Gastrocnemius medialis (tissue), 4 donors: ENCODE data around the gene CTIF. TPM values are rescaled to one million over a fixed set of nuclear protein-coding genes. Genes with fewer than 3 reads are reported as not detected.

Experiments used
- ATAC-seq, 2 donors: fragments of 150-250 bp; one replicate each; pipeline ENCODE4 v1.9.1; 2016
- DNase-seq, 2 donors: peaks; one replicate each; pipeline ENCODE4 v3.0.0-alpha.2; 2019
- H3K27ac ChIP-seq, 4 donors: fragments of 200-600 bp; sonication (generic); 1 replicate in 1 of 4; 2 replicates in 3 of 4; pipeline ENCODE4 v1.5.1; 2016 to 2018; ENCODE audit warnings: mild to moderate bottlenecking in 2 of 4, moderate library complexity in 1 of 4
- H3K27me3 ChIP-seq, 3 donors: fragments of 200-600 bp; sonication (generic) in 2 of 3; 1 replicate in 1 of 3; 2 replicates in 2 of 3; pipeline versions ENCODE4 v1.5.1 to v1.6.0; 2016 to 2019; ENCODE audit warnings: mild to moderate bottlenecking in 1 of 3, moderate library complexity in 1 of 3
- H3K36me3 ChIP-seq, 2 donors: fragments of 200-600 bp; sonication (generic) in 1 of 2; one replicate each; pipeline ENCODE4 v1.5.1; 2017 to 2018
- H3K4me1 ChIP-seq, 2 donors: fragments of 200-600 bp; sonication (generic) in 1 of 2; one replicate each; pipeline ENCODE4 v1.5.1; 2016 to 2017; ENCODE audit warnings: mild to moderate bottlenecking in 2 of 2
- H3K4me3 ChIP-seq, 4 donors: fragments of 200-600 bp; sonication (generic) in 3 of 4; 1 replicate in 1 of 4; 2 replicates in 3 of 4; pipeline ENCODE4 v1.5.1; 2016 to 2019; ENCODE audit warnings: mild to moderate bottlenecking in 2 of 4
- H3K9me3 ChIP-seq, 3 donors: fragments of 200-600 bp; sonication (generic) in 2 of 3; 1 replicate in 1 of 3; 2 replicates in 2 of 3; pipeline ENCODE4 v1.5.1; 2016 to 2019
- POLR2A ChIP-seq, 2 donors: fragments of 450-650 bp; IDR thresholded peaks; one replicate each; pipeline ENCODE4 v1.6.1; 2017; ENCODE audit warnings: antibody characterized with exemption in 2 of 2, mild to moderate bottlenecking in 2 of 2, moderate library complexity in 2 of 2
- in situ Hi-C, 4 donors: fragments of 200-750 bp; cut with MboI; loops; one replicate each; pipeline versions ENCODE4 v1.15.0 to v1.8.0; 2017; ENCODE audit warnings: low sequenced_read_pairs in 4 of 4
- intact Hi-C: fragments of 100-400 bp; cut with DNase I; formaldehyde crosslinking; loops from one replicate; pipeline ENCODE4 v1.15.1; 2023; ENCODE audit warnings: low total_unique reads
- total RNA-seq, 4 donors: library from RNA; depleted of rRNA; stranded (reverse); fragments of >200 nt; gene quantifications; one replicate each; pipeline versions ENCODE4 v1.1.0 to v1.2.3, GENCODE V29; 2016
- TF ChIP-seq, protein P1 (sequence below), 5 experiments: fragments of 450-650 bp in 3 of 5; fragments of 200-600 bp in 2 of 5; sonication (generic) in 2 of 5; IDR thresholded peaks in 4 of 5; conservative IDR thresholded peaks in 1 of 5; 1 replicate in 4 of 5; 2 replicates in 1 of 5; pipeline ENCODE4 v1.5.1; 2016 to 2019; ENCODE audit warnings: antibody characterized with exemption in 5 of 5, mild to moderate bottlenecking in 3 of 5, moderate library complexity in 3 of 5

The CTIF gene
- total RNA-seq, 4 donors from 2014 or later, result 20.2 to 35.4 (median 23.1) TPM

- in situ Hi-C loops (no loop called here), intact Hi-C loops (no loop called here)
- TF ChIP-seq POLR2A (IDR thresholded peaks at IDR 0.05), result no peak
- TF ChIP-seq, protein P1, sequence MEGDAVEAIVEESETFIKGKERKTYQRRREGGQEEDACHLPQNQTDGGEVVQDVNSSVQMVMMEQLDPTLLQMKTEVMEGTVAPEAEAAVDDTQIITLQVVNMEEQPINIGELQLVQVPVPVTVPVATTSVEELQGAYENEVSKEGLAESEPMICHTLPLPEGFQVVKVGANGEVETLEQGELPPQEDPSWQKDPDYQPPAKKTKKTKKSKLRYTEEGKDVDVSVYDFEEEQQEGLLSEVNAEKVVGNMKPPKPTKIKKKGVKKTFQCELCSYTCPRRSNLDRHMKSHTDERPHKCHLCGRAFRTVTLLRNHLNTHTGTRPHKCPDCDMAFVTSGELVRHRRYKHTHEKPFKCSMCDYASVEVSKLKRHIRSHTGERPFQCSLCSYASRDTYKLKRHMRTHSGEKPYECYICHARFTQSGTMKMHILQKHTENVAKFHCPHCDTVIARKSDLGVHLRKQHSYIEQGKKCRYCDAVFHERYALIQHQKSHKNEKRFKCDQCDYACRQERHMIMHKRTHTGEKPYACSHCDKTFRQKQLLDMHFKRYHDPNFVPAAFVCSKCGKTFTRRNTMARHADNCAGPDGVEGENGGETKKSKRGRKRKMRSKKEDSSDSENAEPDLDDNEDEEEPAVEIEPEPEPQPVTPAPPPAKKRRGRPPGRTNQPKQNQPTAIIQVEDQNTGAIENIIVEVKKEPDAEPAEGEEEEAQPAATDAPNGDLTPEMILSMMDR (IDR thresholded peaks at IDR 0.05 in 4 of 5, conservative IDR thresholded peaks at IDR 0.05 in 1 of 5), result no peak
- Histone ChIP-seq H3K36me3 (no peaks in the 10 kb centered on the region), H3K4me3 (no peak overlapping the region), H3K4me1 (peaks cover 6% of the 10 kb centered on the region in 2 donors), H3K9me3 (no peaks in the 10 kb centered on the region), H3K27me3 (no peaks in the 10 kb centered on the region), H3K27ac (no peak overlapping the region)
- DNase-seq, result peak in 1 of 2 donors; percentile 1
- ATAC-seq, result peak in 1 of 2 donors; percentile 22
These were observed 118.8 kb downstream of the CTIF start for GRCh38 chr18:48657447-48658120.

- in situ Hi-C loops, result no loop called here
- DNase-seq (no peak), ATAC-seq (no peak)
- no peak overlapping the region for H3K27ac ChIP-seq
- no peaks in the 10 kb centered on the region for H3K27me3 ChIP-seq
- H3K9me3 ChIP-seq, result no peaks in the 10 kb centered on the region
- intact Hi-C loops, result no loop called here
- no peaks in the 10 kb centered on the region for H3K36me3 ChIP-seq
- peaks cover 6% of the 10 kb centered on the region in 2 donors for H3K4me1 ChIP-seq
- no peak overlapping the region for H3K4me3 ChIP-seq
- TF ChIP-seq, protein P1 (IDR thresholded peaks at IDR 0.05 in 4 of 5, conservative IDR thresholded peaks at IDR 0.05 in 1 of 5), result no peak
- no peak for TF ChIP-seq POLR2A (IDR thresholded peaks at IDR 0.05)
These were observed 119.9 kb downstream of the CTIF start for GRCh38 chr18:48658721-48659120.

DNA sequence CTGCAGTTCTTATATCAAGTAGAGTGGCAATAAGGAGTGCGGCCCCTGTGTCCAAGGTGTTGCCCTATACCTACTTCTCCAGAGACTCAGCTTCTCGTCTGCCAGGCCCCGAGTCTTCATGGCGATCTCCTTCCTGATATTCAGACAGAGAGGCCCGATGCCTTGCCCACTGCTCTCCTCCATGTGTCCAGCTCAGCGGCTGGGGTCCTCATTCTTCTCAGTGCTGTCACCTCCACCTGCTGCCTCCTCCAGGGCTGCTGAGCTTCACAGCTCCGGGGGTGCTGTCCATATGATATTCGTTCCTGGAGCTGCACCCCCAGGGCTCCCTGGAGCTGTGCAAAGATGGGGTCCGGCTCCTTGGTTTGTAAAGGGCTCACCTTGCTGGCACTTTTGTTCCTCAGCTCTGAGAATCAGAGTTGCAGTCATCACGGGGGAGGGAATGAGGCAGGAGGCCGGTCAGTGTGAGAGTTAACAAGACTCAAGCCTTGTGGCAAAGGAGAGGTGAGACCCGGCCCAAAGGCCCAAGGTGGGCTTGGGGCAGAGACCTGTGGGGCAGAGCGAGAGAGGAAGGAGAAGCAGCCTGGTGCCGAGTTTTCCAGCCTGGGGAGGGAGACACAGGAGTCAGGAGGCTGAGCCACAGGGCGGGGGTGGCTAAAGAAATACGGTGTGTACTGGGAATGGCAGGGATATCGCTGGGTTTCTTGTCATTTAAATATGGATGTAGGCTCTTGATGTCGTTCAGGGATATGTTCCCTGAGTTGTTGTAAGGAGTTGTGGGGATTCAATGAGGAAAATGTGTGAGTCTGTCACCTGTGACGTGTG lies 120.6 kb downstream of the CTIF start:
- no peaks in the 10 kb centered on the region for H3K27me3 ChIP-seq
- H3K9me3 ChIP-seq, result no peaks in the 10 kb centered on the region
- H3K36me3 ChIP-seq, result no peaks in the 10 kb centered on the region
- H3K4me3 ChIP-seq, result no peak overlapping the region
- DNase-seq (peak in 1 of 2 donors; percentile 0), ATAC-seq (no peak)
- in situ Hi-C loops (loop anchor here (5.0 to 10.0 kb wide), 3 partner anchors 182 to 187 kb away; no protein-coding TSS in a partner anchor), intact Hi-C loops (loop anchor here (5.0 kb wide), 1 partner anchor 57 kb away; no protein-coding TSS in a partner anchor)
- peaks cover 6 to 11% of the 10 kb centered on the region in 2 donors for H3K4me1 ChIP-seq
- H3K27ac ChIP-seq, result no peak overlapping the region
- TF ChIP-seq, protein P1 (IDR thresholded peaks at IDR 0.05 in 4 of 5, conservative IDR thresholded peaks at IDR 0.05 in 1 of 5), result no peak
- TF ChIP-seq POLR2A (IDR thresholded peaks at IDR 0.05), result no peak

DNA sequence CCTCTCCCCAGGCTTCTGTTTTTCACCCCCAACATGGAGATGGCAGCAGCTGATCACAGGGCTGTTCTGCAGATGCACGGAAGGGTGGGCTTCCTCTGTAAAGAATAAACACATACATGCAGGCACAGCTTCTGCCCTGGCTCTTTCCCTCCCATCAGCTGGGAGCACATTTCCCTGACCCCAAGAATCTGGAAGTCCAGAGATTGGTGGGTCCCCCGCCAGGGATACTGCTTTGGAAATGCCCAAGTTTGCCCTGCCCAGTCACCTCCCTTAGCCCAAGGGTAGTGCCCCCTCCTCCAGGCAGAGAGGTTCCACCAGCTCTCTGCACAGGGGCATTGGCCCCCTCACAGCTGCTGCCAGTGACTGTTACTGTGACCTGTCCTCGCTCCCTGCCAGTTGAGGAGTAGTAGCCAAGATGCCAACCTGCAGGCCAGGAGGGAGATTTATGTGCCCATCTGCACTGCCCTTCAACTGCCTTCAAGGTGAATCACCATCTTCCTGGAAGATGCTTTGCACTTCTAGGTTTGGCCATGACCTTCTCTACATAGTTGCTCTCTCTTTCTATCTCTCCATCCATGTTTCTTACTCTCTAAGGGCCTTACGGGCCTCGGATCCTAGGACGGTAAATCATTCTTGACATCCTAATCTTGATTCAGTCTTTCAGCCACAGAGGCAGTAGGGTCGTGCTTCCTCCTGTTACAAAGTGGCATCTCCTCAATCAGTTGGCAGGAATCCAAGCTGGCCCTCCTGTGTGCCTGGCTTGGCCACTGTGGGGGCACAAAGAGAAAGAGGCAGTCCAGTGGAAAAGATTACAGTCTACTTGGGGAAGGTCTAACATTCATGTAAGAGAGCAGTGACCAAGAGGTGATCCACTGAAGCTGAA lies 121.8 kb downstream of the CTIF start:
- Histone ChIP-seq H3K27ac (no peak overlapping the region), H3K4me1 (peaks cover 6 to 12% of the 10 kb centered on the region in 2 donors), H3K9me3 (no peaks in the 10 kb centered on the region), H3K4me3 (no peak overlapping the region), H3K36me3 (no peaks in the 10 kb centered on the region), H3K27me3 (no peaks in the 10 kb centered on the region)
- ATAC-seq, result no peak
- in situ Hi-C loops, result loop anchor here (5.0 to 10.0 kb wide), 3 partner anchors 183 to 188 kb away; no protein-coding TSS in a partner anchor
- no peak for TF ChIP-seq POLR2A (IDR thresholded peaks at IDR 0.05)
- TF ChIP-seq, protein P1 (IDR thresholded peaks at IDR 0.05 in 4 of 5, conservative IDR thresholded peaks at IDR 0.05 in 1 of 5), result no peak
- intact Hi-C loops, result loop anchor here (5.0 kb wide), 1 partner anchor 58 kb away; no protein-coding TSS in a partner anchor
- no peak for DNase-seq
